Measurements from ENCODE around the gene SEZ6L2.

The SEZ6L2 gene

DNA sequence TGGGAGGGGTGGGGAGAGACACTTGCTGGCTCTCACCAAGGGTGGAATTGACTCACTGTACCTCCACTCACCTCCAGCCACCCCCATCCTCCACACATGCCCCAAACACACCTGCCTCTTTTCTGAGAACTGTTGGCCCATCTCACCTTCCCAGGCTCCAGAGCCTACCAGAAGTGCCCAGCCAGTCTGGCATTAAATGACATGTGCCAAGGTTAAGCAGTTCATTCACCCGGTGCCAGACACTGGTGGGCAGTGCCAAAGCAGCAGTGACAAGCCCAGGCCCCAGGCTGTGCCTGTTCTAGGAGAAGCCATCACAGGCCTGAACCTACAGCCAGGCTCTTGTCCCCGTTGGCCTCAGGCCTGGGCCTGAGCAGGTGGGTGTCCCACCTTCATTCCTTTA lies 67.9 kb downstream of the SEZ6L2 start:
- Histone ChIP-seq H2AFZ (ENCODE audit: low read length) (no peak overlapping the region), H4K20me1 (ENCODE audit: insufficient read depth, low read length) (no peaks in the 10 kb centered on the region), H3K79me2 (ENCODE audit: low read length) (peaks cover 10% of the 10 kb centered on the region; the same call in 1 of the 2 replicates), H3K9ac (ENCODE audit: low read length) (no peak overlapping the region), H3K4me3 (ENCODE audit: low read length) (no peak overlapping the region), H3K4me1 (ENCODE audit: low read length) (no peaks in the 10 kb centered on the region), H3K4me2 (ENCODE audit: low read depth, low read length) (no peak overlapping the region), H3K27ac (ENCODE audit: low read length) (no peak overlapping the region), H3K9me2 (replicated peaks; ENCODE audit: insufficient read depth, low read length) (no peaks in the 10 kb centered on the region), H3K9me3 (replicated peaks; ENCODE audit: insufficient read depth, low read length) (no peaks in the 10 kb centered on the region), H3K27me3 (replicated peaks; ENCODE audit: insufficient read depth, low read length) (no peaks in the 10 kb centered on the region), H3K36me3 (replicated peaks; ENCODE audit: insufficient read depth, low read length) (no peaks in the 10 kb centered on the region), H3F3A (ENCODE audit: insufficient read depth, low read length) (no peaks in the 10 kb centered on the region)
- no peak for DNase-seq
- TF ChIP-seq EZH2phosphoT487 (IDR thresholded peaks at IDR 0.05; ENCODE audit: low read length): no peak
- TF ChIP-seq EZH2 (optimal IDR thresholded peaks at IDR 0.05; ENCODE audit: low read depth, low read length): no peak
- TF ChIP-seq, protein P1, sequence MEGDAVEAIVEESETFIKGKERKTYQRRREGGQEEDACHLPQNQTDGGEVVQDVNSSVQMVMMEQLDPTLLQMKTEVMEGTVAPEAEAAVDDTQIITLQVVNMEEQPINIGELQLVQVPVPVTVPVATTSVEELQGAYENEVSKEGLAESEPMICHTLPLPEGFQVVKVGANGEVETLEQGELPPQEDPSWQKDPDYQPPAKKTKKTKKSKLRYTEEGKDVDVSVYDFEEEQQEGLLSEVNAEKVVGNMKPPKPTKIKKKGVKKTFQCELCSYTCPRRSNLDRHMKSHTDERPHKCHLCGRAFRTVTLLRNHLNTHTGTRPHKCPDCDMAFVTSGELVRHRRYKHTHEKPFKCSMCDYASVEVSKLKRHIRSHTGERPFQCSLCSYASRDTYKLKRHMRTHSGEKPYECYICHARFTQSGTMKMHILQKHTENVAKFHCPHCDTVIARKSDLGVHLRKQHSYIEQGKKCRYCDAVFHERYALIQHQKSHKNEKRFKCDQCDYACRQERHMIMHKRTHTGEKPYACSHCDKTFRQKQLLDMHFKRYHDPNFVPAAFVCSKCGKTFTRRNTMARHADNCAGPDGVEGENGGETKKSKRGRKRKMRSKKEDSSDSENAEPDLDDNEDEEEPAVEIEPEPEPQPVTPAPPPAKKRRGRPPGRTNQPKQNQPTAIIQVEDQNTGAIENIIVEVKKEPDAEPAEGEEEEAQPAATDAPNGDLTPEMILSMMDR (IDR thresholded peaks at IDR 0.05; ENCODE audit: low read length): no peak

DNA sequence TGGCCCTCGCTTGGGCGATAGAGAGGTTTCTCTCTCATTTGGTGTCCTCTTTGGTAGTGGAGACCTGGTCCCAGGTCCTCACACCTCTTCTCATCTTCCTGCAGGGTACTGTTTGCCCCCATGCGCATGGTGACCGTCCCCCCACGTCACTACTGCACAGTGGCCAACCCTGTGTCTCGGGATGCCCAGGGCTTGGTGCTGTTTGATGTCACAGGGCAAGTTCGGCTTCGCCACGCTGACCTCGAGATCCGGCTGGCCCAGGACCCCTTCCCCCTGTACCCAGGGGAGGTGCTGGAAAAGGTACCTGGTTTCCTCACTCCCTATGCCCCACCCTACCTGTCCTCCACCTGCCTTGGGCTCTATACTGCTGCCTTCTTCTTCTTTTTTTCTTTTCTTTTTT lies 68.6 kb downstream of the SEZ6L2 start:
- Histone ChIP-seq H3K27me3 (replicated peaks; ENCODE audit: insufficient read depth, low read length) (no peaks in the 10 kb centered on the region), H3K9me2 (replicated peaks; ENCODE audit: insufficient read depth, low read length) (no peaks in the 10 kb centered on the region), H4K20me1 (ENCODE audit: insufficient read depth, low read length) (no peaks in the 10 kb centered on the region), H3F3A (ENCODE audit: insufficient read depth, low read length) (no peaks in the 10 kb centered on the region), H3K4me2 (ENCODE audit: low read depth, low read length) (no peak overlapping the region), H3K9me3 (replicated peaks; ENCODE audit: insufficient read depth, low read length) (no peaks in the 10 kb centered on the region), H2AFZ (ENCODE audit: low read length) (no peak overlapping the region), H3K9ac (ENCODE audit: low read length) (no peak overlapping the region), H3K4me1 (ENCODE audit: low read length) (no peaks in the 10 kb centered on the region), H3K27ac (ENCODE audit: low read length) (no peak overlapping the region), H3K79me2 (ENCODE audit: low read length) (peaks cover 15% of the 10 kb centered on the region), H3K4me3 (ENCODE audit: low read length) (no peak overlapping the region), H3K36me3 (replicated peaks; ENCODE audit: insufficient read depth, low read length) (no peaks in the 10 kb centered on the region)
- DNase-seq: no peak
- TF ChIP-seq EZH2phosphoT487 (IDR thresholded peaks at IDR 0.05; ENCODE audit: low read length) (no peak), EZH2 (optimal IDR thresholded peaks at IDR 0.05; ENCODE audit: low read depth, low read length) (no peak)
- TF ChIP-seq, protein P1 (IDR thresholded peaks at IDR 0.05; ENCODE audit: low read length): no peak

DNA sequence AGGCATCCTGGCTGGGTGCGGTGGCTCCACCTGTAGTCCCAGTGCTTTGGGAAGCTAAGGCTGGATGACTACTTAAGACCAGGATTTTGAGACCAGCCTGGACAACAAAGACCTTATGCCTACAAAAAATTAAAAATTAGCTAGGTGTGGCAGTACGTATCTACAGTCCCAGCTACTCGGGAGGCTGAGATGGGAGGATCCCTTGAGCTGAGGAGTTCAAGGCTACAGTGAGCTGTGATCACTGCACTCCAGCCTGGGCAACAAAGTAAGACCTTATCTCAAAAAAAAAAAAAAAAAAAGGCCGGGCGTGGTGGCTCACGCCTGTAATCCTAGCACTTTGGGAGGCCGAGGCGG lies 73.0 kb downstream of the SEZ6L2 start:
- H3K27ac ChIP-seq (ENCODE audit: low read length): no peak overlapping the region

More for the DNA sequence above, 73.0 kb downstream of the SEZ6L2 start:
- Histone ChIP-seq H3K9me3 (replicated peaks; ENCODE audit: insufficient read depth, low read length) (no peaks in the 10 kb centered on the region), H3K9me2 (replicated peaks; ENCODE audit: insufficient read depth, low read length) (no peaks in the 10 kb centered on the region), H4K20me1 (ENCODE audit: insufficient read depth, low read length) (no peaks in the 10 kb centered on the region), H3K4me2 (ENCODE audit: low read depth, low read length) (no peak overlapping the region), H3K9ac (ENCODE audit: low read length) (no peak overlapping the region), H3K27me3 (replicated peaks; ENCODE audit: insufficient read depth, low read length) (no peaks in the 10 kb centered on the region), H3K36me3 (replicated peaks; ENCODE audit: insufficient read depth, low read length) (no peaks in the 10 kb centered on the region), H3F3A (ENCODE audit: insufficient read depth, low read length) (peaks cover 11% of the 10 kb centered on the region), H3K4me3 (ENCODE audit: low read length) (no peak overlapping the region), H2AFZ (ENCODE audit: low read length) (no peak overlapping the region), H3K79me2 (ENCODE audit: low read length) (peaks cover 55% of the 10 kb centered on the region), H3K4me1 (ENCODE audit: low read length) (peaks cover 26% of the 10 kb centered on the region)
- TF ChIP-seq EZH2 (optimal IDR thresholded peaks at IDR 0.05; ENCODE audit: low read depth, low read length) (no peak), EZH2phosphoT487 (IDR thresholded peaks at IDR 0.05; ENCODE audit: low read length) (no peak)
- TF ChIP-seq, protein P1 (IDR thresholded peaks at IDR 0.05; ENCODE audit: low read length): no peak
- no peak for DNase-seq
